ENCODE measurements around the gene PEX11B. TPM values are rescaled to one million over a fixed set of nuclear protein-coding genes. Genes with fewer than 3 reads are reported as not detected.

PEX11B gene
- total and polyA plus RNA-seq, 2 donors (not counting 3 experiments of a cell fraction or from before 2014, with no cell fraction given): 30.5 to 42.5 TPM

DNA sequence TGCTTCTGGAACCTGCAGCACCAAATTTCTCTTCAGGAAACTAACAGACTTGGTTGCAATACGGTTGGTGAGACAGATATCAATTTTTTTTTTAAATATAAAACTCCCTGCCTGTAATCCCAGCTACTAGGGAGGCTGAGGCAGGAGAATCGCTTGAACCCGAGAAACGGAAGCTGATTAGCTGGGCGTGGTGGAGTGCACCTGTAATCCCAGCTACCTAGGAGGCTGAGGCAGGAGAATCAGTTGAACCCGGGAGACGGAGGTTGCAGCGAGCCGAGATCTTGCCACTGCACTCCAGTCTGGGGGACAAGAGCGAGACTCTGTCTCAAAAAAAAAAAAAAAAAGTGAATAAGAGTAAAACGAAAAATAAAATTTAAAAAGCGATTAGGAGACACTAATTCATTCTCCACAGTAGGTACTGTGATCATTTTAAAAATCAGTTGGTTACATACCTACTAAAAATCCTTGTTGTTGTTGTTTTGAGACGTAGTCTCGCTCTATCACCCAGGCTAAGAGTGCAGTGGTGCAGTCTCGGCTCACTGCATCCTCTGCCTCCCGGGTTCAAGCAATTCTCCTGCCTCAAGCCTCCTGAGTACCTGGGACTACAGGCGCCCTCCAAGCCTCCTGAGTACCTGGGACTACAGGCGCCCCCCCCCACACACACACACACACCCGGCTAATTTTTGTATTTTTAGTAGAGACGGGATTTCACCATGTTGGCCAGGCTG, 9.6 kb upstream of the PEX11B start:
- peak overlapping the region; percentile 49 for H2AFZ ChIP-seq (ENCODE audit: low read depth, low read length)
- no peaks in the 10 kb centered on the region for H3K9me3 ChIP-seq (replicated peaks; ENCODE audit: control insufficient read depth, insufficient read depth, low read length)
- BruUV-seq (replicated peaks): TSS peak; percentile 98
- H3K36me3 ChIP-seq (ENCODE audit: control insufficient read depth in 2 of 2, extremely low read depth in 1 of 2, insufficient read depth in 2 of 2, low read length in 2 of 2): peaks cover 6% of the 10 kb centered on the region in 2 experiments
- no peaks in the 10 kb centered on the region for H4K20me1 ChIP-seq (replicated peaks; ENCODE audit: control insufficient read depth, extremely low read depth, insufficient read depth, low read length)
- H3K4me1 ChIP-seq (ENCODE audit: control insufficient read depth, extremely low read depth, insufficient read depth, low read length): peaks cover 8% of the 10 kb centered on the region
- intact Hi-C loops (cut with micrococcal nuclease): loop anchor here (1.0 to 5.0 kb wide), 3 partner anchors 29 to 36 kb away; partner anchors contain the start of genes ANKRD34A and POLR3GL
- H3K4me2 ChIP-seq (ENCODE audit: insufficient read depth, low read length): peak overlapping the region; percentile 95
- TF ChIP-seq FOS (IDR thresholded peaks at IDR 0.05; ENCODE audit: borderline replicate concordance, insufficient read depth, low read length): no peak
- no peak for TF ChIP-seq JUN (IDR thresholded peaks at IDR 0.05; ENCODE audit: borderline replicate concordance, insufficient read depth, insufficient read length, low read depth)
- TF ChIP-seq GATA2 (IDR thresholded peaks at IDR 0.05; ENCODE audit: insufficient read depth, insufficient read length, low read depth, low read length): no peak
- TF ChIP-seq POLR2A (IDR thresholded peaks at IDR 0.05; ENCODE audit: low read depth, low read length): no peak
- TF ChIP-seq MYC (IDR thresholded peaks at IDR 0.05; ENCODE audit: low read depth, low read length): no peak
- TF ChIP-seq MAX (IDR thresholded peaks at IDR 0.05; ENCODE audit: insufficient read depth, insufficient read length): no peak
- no peak for TF ChIP-seq CTCF (IDR thresholded peaks at IDR 0.05; ENCODE audit: extremely low read depth in 1 of 2, insufficient read depth in 1 of 2, low read depth in 1 of 2, low read length in 2 of 2)
- no peak for TF ChIP-seq POLR2AphosphoS5 (IDR thresholded peaks at IDR 0.05; ENCODE audit: insufficient read depth, low read depth, low read length)
- H3K9me1 ChIP-seq (replicated peaks; ENCODE audit: control insufficient read depth, extremely low read depth, insufficient read depth, low read length): no peaks in the 10 kb centered on the region
- POLR2A ChIA-PET: interaction anchor here (1.0 to 1.7 kb wide), 9 partner anchors 9 to 104 kb away, joined by 3 to 11 read pairs (median 4); partner anchors contain the start of genes ANKRD34A, LIX1L, PEX11B and PIAS3
- FAIRE-seq (peak; percentile 42), DNase-seq (ENCODE audit: low read depth, low spot score) (no peak)
- no peaks in the 10 kb centered on the region for H3K27me3 ChIP-seq (ENCODE audit: control insufficient read depth in 2 of 2, insufficient read depth in 2 of 2, low read length in 2 of 2)
- peak overlapping the region; percentile 70 to 89 (median 80) for H3K4me3 ChIP-seq (replicated peaks in 1 of 3; ENCODE audit: insufficient read depth in 1 of 3, low read depth in 1 of 3, low read length in 3 of 3)
- CTCF ChIA-PET: interaction anchor here (0.6 to 2.2 kb wide), 26 partner anchors 9 to 111 kb away, joined by 3 to 23 read pairs (median 5); partner anchors contain the start of genes ANKRD34A, LIX1L, NUDT17 and PEX11B
- dilution Hi-C loops (cut with MboI; ENCODE audit: extremely low pct_ligation_motif_present, low sequenced_read_pairs): no loop called here
- peak overlapping the region; percentile 94 for H3K27ac ChIP-seq (ENCODE audit: insufficient read depth, low read depth, low read length)
- H3K9ac ChIP-seq (replicated peaks; ENCODE audit: extremely low read depth, insufficient read depth, low read length): peak overlapping the region; percentile 99
- H3K79me2 ChIP-seq (ENCODE audit: control insufficient read depth, insufficient read depth, low read length): peaks cover 13% of the 10 kb centered on the region

Measured in endothelial cell of umbilical vein (primary cell).